Omental fat pad (tissue), 4 donors: Measurements from ENCODE around the gene FCSK. TPM values are rescaled to one million over a fixed set of nuclear protein-coding genes. Genes with fewer than 3 reads are reported as not detected.

Experiments used
- ATAC-seq: fragments of 150-250 bp; one replicate; pipeline ENCODE4 v1.9.1; 2016; ENCODE audit warnings: mild to moderate bottlenecking, moderate library complexity; ENCODE audit not compliant: low FRiP score
- DNase-seq: peaks from one replicate; pipeline ENCODE4 v3.0.0-alpha.2; 2019; ENCODE audit warnings: low spot score
- small RNA-seq: library from RNA; depleted of rRNA; stranded (forward); fragments of <200 nt; gene quantifications from one replicate; pipeline ENCODE3, GENCODE V24; 2016
- total RNA-seq, 4 donors: library from RNA; depleted of rRNA; stranded (reverse); fragments of >200 nt; gene quantifications; one replicate each; pipeline ENCODE4 v1.1.0, GENCODE V29; 2016
- TF ChIP-seq, protein P1 (sequence below), 3 donors: fragments of 450-650 bp; IDR thresholded peaks; one replicate each; pipeline ENCODE4 v1.5.1; 2016 to 2017; ENCODE audit warnings: antibody characterized with exemption in 3 of 3, mild to moderate bottlenecking in 3 of 3, moderate library complexity in 2 of 3

Gene FCSK
- total RNA-seq, 4 donors from 2014 or later, result 7.3 to 17.3 (median 12.8) TPM

DNA sequence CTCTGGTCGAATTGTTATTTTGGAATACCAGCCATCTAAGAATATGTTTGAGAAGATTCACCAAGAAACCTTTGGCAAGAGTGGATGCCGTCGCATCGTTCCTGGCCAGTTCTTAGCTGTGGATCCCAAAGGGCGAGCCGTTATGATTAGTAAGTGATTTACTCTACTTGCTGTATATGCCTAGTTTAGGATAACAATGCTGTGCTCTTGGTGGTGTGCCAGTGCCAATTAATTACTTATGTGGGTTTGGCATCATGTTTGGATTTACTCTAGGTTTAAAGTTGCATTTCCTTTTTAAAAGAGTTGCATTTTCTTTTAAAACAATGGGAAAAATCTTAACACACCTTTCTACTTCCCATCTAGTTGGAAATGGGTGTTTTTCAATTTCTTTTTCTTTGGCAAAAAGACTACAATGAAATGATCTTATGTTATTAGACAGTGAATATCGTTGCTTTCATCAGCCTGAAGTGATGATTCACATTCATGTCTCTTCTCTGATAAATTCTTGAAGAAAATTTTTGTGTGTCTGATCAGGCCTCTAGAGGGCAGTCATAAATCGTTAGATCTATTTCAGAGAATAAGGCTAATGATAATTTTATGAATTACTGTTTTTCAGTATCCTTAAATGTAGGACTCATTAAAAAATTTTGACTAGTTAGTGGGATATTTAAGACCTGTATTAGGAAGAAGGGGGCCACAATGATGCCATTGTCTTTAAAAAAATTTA is 74.8 kb downstream of the FCSK start:
- DNase-seq (no peak), ATAC-seq (no peak)
- TF ChIP-seq, protein P1, sequence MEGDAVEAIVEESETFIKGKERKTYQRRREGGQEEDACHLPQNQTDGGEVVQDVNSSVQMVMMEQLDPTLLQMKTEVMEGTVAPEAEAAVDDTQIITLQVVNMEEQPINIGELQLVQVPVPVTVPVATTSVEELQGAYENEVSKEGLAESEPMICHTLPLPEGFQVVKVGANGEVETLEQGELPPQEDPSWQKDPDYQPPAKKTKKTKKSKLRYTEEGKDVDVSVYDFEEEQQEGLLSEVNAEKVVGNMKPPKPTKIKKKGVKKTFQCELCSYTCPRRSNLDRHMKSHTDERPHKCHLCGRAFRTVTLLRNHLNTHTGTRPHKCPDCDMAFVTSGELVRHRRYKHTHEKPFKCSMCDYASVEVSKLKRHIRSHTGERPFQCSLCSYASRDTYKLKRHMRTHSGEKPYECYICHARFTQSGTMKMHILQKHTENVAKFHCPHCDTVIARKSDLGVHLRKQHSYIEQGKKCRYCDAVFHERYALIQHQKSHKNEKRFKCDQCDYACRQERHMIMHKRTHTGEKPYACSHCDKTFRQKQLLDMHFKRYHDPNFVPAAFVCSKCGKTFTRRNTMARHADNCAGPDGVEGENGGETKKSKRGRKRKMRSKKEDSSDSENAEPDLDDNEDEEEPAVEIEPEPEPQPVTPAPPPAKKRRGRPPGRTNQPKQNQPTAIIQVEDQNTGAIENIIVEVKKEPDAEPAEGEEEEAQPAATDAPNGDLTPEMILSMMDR (IDR thresholded peaks at IDR 0.05), result no peak

Small RNAs within 50 kb of the gene (small RNA-seq; reads per million reads assigned to genes)
- gene RNU6-23P, result 0.64 reads per million
- not detected for gene RPS27P26
- 240 reads per million, percentile 97 among the genes with 10 or more reads in this experiment for gene SNORD111B

Other genes with a start within 250 kb of the FCSK start
- gene EXOSC6, start 202.7 kb upstream of the FCSK start, total RNA-seq, result 10 to 100 TPM; 13.5 to 43.7 (median 17.5) TPM
- gene AARS1, start 165.1 kb upstream of the FCSK start, total RNA-seq, result 10 to 100 TPM; 69.9 to 91.5 (median 82.2) TPM
- gene DDX19B, start 155.4 kb upstream of the FCSK start, total RNA-seq, result 10 to 100 TPM; 32.4 to 45.7 (median 34.2) TPM
- gene DDX19A, start 107.7 kb upstream of the FCSK start, total RNA-seq, result 10 to 100 TPM; 41.1 to 54.3 (median 51.5) TPM
- gene ST3GAL2, start 15.5 kb upstream of the FCSK start, total RNA-seq, result 10 to 100 TPM in 3 of 4 donors, 1 to 10 TPM in 1; 9.6 to 31.7 (median 17.8) TPM
- gene COG4, start 69.0 kb downstream of the FCSK start, total RNA-seq, result 10 to 100 TPM; 23.3 to 59.1 (median 29.6) TPM
- gene SF3B3, start 69.2 kb downstream of the FCSK start, total RNA-seq, result 100 to 1,000 TPM in 2 of 4 donors, 10 to 100 TPM in 2; 84.2 to 118 (median 95.6) TPM
- gene IL34, start 192.0 kb downstream of the FCSK start, total RNA-seq, result 1 to 10 TPM in 3 of 4 donors, under 1 TPM in 1; 0.38 to 1.3 (median 1.2) TPM
- 10 to 100 TPM; 19.3 to 70.1 (median 32.4) TPM for gene MTSS2, start 231.5 kb downstream of the FCSK start, total RNA-seq